ENCODE results near the gene FKBP1A. TPM values are rescaled to one million over a fixed set of nuclear protein-coding genes. Genes with fewer than 3 reads are reported as not detected.

The FKBP1A gene
- polyA plus RNA-seq, 3 donors, result 324 to 402 (median 371) TPM

DNA sequence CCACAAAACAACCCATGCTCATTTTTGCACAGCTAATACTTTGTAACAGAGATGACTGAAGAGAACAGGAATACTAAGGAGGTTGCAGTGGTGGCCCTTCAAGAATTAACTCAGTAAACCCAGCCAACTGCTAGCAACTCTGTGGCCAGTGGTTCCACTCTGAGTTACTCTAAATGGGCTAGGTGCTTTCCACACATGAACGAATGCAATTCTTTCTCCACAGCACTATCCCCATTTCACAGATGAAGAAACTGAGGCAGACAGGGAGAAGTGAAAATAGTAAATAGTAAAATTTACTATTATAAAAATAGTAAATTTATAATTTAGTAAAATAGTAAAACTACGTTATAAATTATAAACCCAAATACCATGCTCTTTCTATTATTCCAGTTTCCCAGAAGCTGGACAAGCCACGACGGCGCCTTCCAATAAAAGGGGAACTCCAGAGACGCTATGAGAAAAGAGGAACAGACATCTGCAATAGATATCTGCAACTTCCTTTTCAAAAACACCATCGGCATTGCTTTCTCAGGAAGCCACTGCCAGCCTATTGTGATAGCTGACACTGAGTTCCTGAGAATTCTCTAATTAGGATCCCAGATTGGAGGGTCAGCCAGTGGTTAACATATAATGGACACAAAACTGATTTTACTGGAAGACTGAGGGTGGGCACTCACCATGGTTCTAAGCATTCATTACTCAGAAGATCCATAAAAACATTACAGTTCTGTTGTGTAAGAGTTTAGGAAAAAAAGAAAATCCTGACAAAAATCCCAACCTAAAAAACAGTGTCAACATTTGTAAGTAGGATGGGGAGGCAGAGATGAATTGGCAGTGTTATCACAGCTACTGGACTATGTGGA lies 16.2 kb downstream of the FKBP1A start:
- no peak for DNase-seq (ENCODE audit: extremely low read depth in 1 of 11, low read depth in 9 of 11, low spot score in 4 of 11)

DNA sequence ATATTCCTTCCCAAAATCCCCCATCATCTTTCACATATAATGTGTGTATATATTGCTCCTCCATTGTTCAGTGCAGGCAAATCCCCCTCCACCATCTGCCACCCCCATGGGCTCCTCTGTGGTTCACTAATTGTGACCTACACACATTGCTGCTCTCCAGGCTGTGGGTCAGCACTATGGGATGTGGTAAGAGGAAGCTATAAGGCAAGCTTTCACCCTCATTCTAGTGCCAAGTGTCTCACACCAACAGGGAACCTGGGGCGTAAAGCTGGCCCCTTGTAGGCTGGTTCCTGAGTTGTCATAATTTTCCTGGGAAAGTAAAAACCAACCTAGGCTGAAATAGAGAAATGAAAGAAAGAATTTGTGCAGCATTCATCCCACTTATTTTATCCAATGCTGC lies 16.8 kb downstream of the FKBP1A start:
- no peak for DNase-seq (ENCODE audit: extremely low read depth in 1 of 11, low read depth in 9 of 11, low spot score in 4 of 11)

GRCh38 chr20:1375515-1375914 lies 17.3 kb downstream of the FKBP1A start:
- DNase-seq (ENCODE audit: extremely low read depth in 1 of 11, low read depth in 9 of 11, low spot score in 4 of 11), result peak in 3 of 11 donors; percentile 36 to 47 (median 43)

DNA sequence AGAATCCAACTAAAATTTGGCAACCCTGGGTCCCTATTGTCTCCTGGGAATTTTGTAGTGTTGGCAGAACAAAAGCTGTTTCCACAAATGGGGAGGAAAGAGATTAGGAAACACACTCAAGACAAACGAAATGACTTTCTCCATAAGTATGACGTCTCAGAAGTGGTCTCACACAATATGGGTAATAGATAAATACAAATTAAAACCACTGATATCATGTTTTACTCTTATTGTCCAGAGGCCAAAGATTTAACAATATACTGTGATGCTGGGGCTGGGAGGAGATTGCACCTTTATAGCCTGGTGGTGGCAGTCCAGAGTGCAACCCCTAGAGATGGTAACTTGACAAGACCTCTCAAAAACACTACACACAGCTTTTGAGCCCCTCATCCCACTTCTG lies 18.6 kb downstream of the FKBP1A start:
- DNase-seq (ENCODE audit: extremely low read depth in 1 of 11, low read depth in 9 of 11, low spot score in 4 of 11), result no peak

GRCh38 chr20:1373614-1374013 lies 19.2 kb downstream of the FKBP1A start:
- no peak for DNase-seq (ENCODE audit: extremely low read depth in 1 of 11, low read depth in 9 of 11, low spot score in 4 of 11)

- no peak for DNase-seq (ENCODE audit: extremely low read depth in 1 of 11, low read depth in 9 of 11, low spot score in 4 of 11)
These were observed 19.8 kb downstream of the FKBP1A start for GRCh38 chr20:1373036-1373435.

GRCh38 chr20:1371830-1372539 lies 20.9 kb downstream of the FKBP1A start:
- DNase-seq (ENCODE audit: extremely low read depth in 1 of 11, low read depth in 9 of 11, low spot score in 4 of 11), result no peak

DNA sequence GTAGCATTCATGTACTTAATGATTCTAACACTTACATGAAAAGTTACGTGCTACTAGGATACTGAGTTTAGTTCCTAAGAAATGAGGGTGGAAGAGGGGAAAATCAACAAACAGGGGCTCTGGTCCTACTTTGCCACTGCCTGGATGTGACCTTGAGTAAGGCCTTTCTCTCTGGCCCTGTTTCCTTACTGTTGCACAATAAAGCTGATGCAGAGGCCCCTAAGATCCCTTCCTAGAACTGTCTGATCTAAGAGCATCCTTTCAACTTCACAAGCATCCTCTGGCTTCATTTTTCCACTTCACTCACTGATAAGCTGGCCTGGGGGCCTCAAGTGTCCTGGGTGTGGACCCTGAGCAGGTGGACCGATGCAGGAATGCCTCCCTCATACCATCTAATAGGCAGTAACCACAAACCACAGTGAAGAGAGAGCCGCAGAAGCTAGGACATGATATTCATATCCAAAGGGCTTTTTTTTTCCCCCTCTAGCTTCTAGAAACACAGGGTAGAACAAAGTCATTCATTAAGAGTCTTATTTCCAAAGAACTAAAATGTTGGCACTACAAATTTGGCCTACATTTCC lies 21.6 kb downstream of the FKBP1A start:
- no peak for DNase-seq (ENCODE audit: extremely low read depth in 1 of 11, low read depth in 9 of 11, low spot score in 4 of 11)

- DNase-seq (ENCODE audit: extremely low read depth in 1 of 11, low read depth in 9 of 11, low spot score in 4 of 11), result no peak
These were observed 22.2 kb downstream of the FKBP1A start for GRCh38 chr20:1370548-1371110.

GRCh38 chr20:1369970-1370369 lies 22.9 kb downstream of the FKBP1A start:
- DNase-seq (ENCODE audit: extremely low read depth in 1 of 11, low read depth in 9 of 11, low spot score in 4 of 11), result no peak

GRCh38 chr20:1368448-1369199 lies 24.2 kb downstream of the FKBP1A start:
- no peak for DNase-seq (ENCODE audit: extremely low read depth in 1 of 11, low read depth in 9 of 11, low spot score in 4 of 11)

DNA sequence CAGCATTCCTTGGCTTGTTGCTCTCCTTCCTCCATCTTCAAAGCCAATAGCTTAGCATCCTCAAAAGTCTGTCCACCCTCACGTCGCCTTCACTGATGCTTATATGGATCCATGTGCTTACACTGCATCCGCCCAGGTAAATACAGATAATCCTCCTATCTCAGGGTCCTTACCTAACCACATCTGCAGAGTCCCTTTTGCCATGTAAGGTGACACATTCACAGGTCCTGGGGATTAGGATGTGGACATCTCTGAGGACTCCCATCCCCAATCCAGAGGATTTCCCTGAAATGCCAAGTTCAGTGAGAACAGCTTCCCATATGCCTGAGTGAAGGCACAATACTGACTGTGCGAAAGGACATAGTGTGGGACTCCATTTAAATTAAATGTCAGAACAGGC lies 25.4 kb downstream of the FKBP1A start:
- no peak for DNase-seq (ENCODE audit: extremely low read depth in 1 of 11, low read depth in 9 of 11, low spot score in 4 of 11)

DNA sequence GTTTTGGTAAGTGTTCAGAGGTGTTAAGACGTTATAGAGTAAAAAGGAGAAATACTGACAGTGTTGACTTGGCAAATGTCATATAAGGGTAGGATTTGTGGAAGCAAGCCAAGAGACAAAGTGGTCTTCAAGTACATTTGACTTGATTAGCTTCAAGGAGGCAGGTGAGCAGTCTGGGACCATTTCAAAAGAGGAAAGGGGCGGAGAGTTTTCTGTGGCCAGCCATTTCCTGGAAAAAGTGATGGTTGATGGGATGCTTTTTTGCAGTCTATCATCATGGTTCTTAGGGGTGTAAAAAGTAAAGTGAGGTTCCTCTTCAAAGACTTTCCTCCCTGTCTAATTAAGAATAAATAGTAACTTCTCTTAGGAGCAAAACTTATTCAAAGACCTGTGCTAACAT lies 28.7 kb downstream of the FKBP1A start:
- no peak for DNase-seq (ENCODE audit: extremely low read depth in 1 of 11, low read depth in 9 of 11, low spot score in 4 of 11)

- no peak for DNase-seq (ENCODE audit: extremely low read depth in 1 of 11, low read depth in 9 of 11, low spot score in 4 of 11)
These were observed 29.3 kb downstream of the FKBP1A start for GRCh38 chr20:1363522-1363921.

DNA sequence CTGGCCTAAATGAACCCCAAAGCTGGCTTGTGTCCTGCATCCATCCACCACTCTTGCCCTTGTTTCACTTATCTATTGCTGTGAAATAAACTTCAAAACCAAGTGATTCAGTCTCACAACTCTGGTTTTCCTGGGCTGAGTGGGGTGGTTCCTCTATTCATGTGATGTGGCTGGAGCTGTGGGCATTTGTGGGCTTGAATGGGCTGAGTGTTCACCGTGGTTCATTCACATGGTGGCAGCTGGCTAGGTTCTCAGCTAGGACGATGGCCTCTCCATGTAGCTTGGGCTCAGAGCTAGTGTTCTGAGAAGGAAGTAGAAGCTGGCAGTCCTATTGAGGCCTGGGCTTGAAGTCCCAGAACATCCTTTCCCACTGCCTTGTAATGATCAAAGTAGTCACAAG lies 30.4 kb downstream of the FKBP1A start:
- no peak for DNase-seq (ENCODE audit: extremely low read depth in 1 of 11, low read depth in 9 of 11, low spot score in 4 of 11)

- no peak for DNase-seq (ENCODE audit: extremely low read depth in 1 of 11, low read depth in 9 of 11, low spot score in 4 of 11)
These were observed 32.6 kb downstream of the FKBP1A start for GRCh38 chr20:1360094-1360846.

DNA sequence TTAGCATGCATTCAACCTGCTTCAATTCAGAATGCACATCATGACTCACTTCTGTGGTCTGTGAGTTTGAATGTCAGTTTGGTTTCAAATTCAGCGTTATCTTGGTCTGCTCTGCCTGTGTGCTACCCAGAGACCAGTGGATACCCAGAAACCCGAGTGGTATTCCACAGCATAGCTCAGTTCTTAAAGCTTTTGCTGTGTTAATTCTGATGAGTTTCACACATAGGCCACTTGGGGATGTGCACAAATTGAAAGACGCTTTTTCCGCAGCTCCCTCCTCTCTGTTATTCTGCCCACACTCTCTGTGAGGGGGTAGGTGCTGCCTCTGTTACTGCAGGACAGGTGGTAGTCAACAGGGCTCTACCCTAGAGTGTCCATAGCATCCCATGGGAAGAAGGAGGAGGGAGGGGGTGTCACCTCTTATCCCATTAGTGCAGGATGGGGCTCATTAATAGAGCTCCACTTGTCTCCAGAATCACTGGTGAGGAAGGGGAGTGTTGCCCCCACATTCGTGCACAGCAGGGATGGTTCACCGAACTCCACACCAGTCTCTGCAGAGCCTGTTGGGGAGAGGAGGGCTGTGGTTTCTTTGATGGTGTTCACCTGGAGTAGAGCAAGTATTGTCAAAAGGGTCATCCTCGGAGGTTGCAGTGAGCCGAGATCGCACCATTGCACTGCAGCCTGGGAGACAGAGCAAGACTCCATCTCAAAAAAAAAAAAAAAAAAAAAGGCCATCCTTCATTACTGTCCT lies 34.8 kb downstream of the FKBP1A start:
- DNase-seq (ENCODE audit: extremely low read depth in 1 of 11, low read depth in 9 of 11, low spot score in 4 of 11), result no peak

DNA sequence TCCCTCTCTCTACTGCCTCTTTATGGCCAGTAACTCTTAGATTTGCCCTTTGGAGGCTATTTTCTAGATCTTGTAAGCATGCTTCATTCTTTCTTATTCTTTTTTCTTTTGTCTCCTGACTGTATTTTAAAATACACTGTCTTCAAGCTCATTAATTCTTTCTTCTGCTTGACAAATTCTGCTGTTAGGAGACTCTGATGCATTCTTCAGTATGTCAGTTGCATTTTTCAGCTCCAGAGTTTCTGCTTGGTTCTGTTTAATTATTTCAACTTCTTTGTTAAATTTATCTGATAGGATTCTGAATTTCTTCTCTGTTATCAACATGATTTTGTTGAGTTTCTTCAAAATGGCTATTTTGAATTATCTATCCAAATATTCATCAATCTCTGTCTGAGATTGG lies 38.9 kb downstream of the FKBP1A start:
- no peak for DNase-seq (ENCODE audit: extremely low read depth in 1 of 11, low read depth in 9 of 11, low spot score in 4 of 11)

All from renal cortex interstitium (tissue), 11 donors.